Erythroblast (primary cell): ENCODE results near the gene THSD4.

Experiments used
- GATA1 ChIP-seq: IDR thresholded peaks from 2 replicates; pipeline ENCODE4 v1.6.1; 2011; ENCODE audit warnings: low read depth, mild to moderate bottlenecking, control low read depth, low read length, moderate library complexity
- POLR2A ChIP-seq: IDR thresholded peaks from 2 replicates; pipeline ENCODE4 v1.6.1; 2011; ENCODE audit warnings: mild to moderate bottlenecking, low read length

DNA sequence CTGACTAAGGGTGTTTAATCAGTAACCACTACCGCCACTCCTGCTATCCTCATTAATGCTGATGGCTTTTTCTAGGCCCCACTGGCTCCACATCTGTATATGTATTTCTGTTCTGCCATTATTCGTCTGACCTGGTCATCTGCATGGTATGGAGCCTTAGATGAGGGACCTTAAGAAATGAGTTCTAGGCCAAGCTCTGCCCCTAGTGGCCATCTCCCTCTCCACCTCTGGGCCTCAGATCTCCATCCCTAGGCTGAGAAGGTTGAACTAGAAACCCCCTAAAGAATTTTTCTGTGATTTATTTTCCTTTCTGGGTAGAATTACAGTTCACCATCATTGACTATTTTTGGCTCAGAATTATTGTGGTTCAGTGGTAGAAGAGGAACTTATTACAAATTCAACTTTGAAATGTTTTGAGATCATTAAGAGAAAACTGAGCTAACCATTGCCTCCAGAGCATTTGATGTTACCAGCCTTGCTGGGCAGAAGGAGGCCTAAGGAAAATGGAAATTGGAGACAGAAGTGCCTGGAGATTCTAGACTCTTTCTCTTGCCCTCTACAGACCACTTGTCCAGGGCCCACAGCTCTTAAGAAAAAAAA is 369.9 kb downstream of the THSD4 start:
- TF ChIP-seq POLR2A (no peak), GATA1 (no peak)
